ENCODE data around the gene HOXB9. TPM values are rescaled to one million over a fixed set of nuclear protein-coding genes. Genes with fewer than 3 reads are reported as not detected.
A peak's percentile ranks its signal among the peaks of the same experiment; 100 is the strongest.

HOXB9 gene
- total and polyA plus RNA-seq, 2 donors (not counting 3 experiments of a cell fraction or from before 2014, with no cell fraction given) = 0.79 to 1.1 TPM

GRCh38 chr17:48609759-48610281 lies 16.3 kb downstream of the HOXB9 start:
- TF ChIP-seq POLR2A (IDR thresholded peaks at IDR 0.05; ENCODE audit: low read depth, low read length) (no peak), POLR2AphosphoS5 (IDR thresholded peaks at IDR 0.05; ENCODE audit: insufficient read depth, low read depth, low read length) (no peak), CTCF (IDR thresholded peaks at IDR 0.05; ENCODE audit: extremely low read depth in 1 of 2, insufficient read depth in 1 of 2, low read depth in 1 of 2, low read length in 2 of 2) (no peak), EZH2 (IDR thresholded peaks at IDR 0.05; ENCODE audit: borderline replicate concordance, low read depth, low read length, severe bottlenecking) (no peak), GATA2 (IDR thresholded peaks at IDR 0.05; ENCODE audit: insufficient read depth, insufficient read length, low read depth, low read length) (no peak), MYC (IDR thresholded peaks at IDR 0.05; ENCODE audit: low read depth, low read length) (no peak), MAX (IDR thresholded peaks at IDR 0.05; ENCODE audit: insufficient read depth, insufficient read length) (no peak), JUN (IDR thresholded peaks at IDR 0.05; ENCODE audit: borderline replicate concordance, insufficient read depth, insufficient read length, low read depth) (no peak), FOS (IDR thresholded peaks at IDR 0.05; ENCODE audit: borderline replicate concordance, insufficient read depth, low read length) (no peak)
- DNase-seq (ENCODE audit: low read depth, low spot score) (no peak), FAIRE-seq (no peak)
- peaks cover 38% of the 10 kb centered on the region for H3K4me1 ChIP-seq (ENCODE audit: control insufficient read depth, extremely low read depth, insufficient read depth, low read length)
- H2AFZ ChIP-seq (ENCODE audit: low read depth, low read length) = peak overlapping the region; percentile 43
- ChIA-PET CTCF (interaction anchor here (0.6 to 1.3 kb wide), 8 partner anchors 8 to 302 kb away, joined by 3 read pairs; no protein-coding TSS in a partner anchor), POLR2A (interaction anchor here (0.7 to 1.5 kb wide), 3 partner anchors 15 to 1680 kb away, joined by 3 read pairs; no protein-coding TSS in a partner anchor)
- no peak overlapping the region for H3K27ac ChIP-seq (ENCODE audit: insufficient read depth, low read depth, low read length)
- dilution Hi-C loops (cut with MboI; ENCODE audit: extremely low pct_ligation_motif_present, low sequenced_read_pairs) = no loop called here
- no peaks in the 10 kb centered on the region for H4K20me1 ChIP-seq (replicated peaks; ENCODE audit: control insufficient read depth, extremely low read depth, insufficient read depth, low read length)
- intact Hi-C loops (cut with micrococcal nuclease) = no loop called here
- peaks cover 1 to 2% of the 10 kb centered on the region in 2 experiments for H3K27me3 ChIP-seq (ENCODE audit: control insufficient read depth in 2 of 2, insufficient read depth in 2 of 2, low read length in 2 of 2)
- H3K9me3 ChIP-seq (replicated peaks; ENCODE audit: control insufficient read depth, insufficient read depth, low read length) = no peaks in the 10 kb centered on the region
- no peaks in the 10 kb centered on the region for H3K36me3 ChIP-seq (ENCODE audit: control insufficient read depth in 2 of 2, extremely low read depth in 1 of 2, insufficient read depth in 2 of 2, low read length in 2 of 2)
- peak overlapping the region; percentile 85 for H3K4me2 ChIP-seq (ENCODE audit: insufficient read depth, low read length)
- peak overlapping the region; percentile 52 to 78 (median 70) for H3K4me3 ChIP-seq (replicated peaks in 1 of 3; ENCODE audit: insufficient read depth in 1 of 3, low read depth in 1 of 3, low read length in 3 of 3)
- H3K9ac ChIP-seq (replicated peaks; ENCODE audit: extremely low read depth, insufficient read depth, low read length) = peak overlapping the region; percentile 83
- peaks cover 19% of the 10 kb centered on the region for H3K79me2 ChIP-seq (ENCODE audit: control insufficient read depth, insufficient read depth, low read length)
- BruUV-seq (replicated peaks) = no TSS peak
- H3K9me1 ChIP-seq (replicated peaks; ENCODE audit: control insufficient read depth, extremely low read depth, insufficient read depth, low read length) = no peaks in the 10 kb centered on the region

Measured in endothelial cell of umbilical vein (primary cell).